ENCODE data around the gene CLSTN2.

DNA sequence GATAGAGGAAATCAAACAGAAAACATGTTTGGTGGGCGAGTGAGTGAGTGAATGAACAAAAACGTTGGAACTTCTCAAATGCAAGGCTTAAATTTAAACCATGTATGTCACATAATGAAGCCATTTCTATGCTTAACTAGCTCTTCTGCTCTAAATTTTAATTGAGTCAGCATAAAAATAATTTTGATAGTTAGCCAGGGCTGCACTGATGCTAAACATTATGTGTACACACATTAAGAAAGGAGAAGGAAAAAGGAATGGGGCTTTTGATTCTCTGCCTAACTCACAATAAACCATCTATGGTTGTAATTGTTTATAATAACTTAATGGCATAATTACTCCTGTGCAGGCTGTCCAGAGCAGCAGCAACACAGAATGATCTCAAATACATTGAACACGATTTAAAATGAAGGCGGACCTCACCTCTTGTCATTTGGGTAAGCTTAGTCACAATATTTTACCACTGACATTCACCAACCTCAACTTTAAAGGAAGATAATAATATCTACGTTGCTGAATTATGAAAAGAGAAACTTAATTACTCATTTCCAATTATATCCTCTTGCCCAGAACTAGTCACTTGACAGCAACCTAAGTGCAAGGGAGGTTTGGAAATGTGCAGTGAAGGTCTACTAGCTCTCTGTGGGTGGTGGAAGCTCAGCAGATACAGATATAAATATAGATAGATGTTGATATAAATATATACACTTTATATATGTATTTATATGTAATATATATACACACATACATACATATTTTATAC is 424.4 kb downstream of the CLSTN2 start:
- TF ChIP-seq, protein P1, sequence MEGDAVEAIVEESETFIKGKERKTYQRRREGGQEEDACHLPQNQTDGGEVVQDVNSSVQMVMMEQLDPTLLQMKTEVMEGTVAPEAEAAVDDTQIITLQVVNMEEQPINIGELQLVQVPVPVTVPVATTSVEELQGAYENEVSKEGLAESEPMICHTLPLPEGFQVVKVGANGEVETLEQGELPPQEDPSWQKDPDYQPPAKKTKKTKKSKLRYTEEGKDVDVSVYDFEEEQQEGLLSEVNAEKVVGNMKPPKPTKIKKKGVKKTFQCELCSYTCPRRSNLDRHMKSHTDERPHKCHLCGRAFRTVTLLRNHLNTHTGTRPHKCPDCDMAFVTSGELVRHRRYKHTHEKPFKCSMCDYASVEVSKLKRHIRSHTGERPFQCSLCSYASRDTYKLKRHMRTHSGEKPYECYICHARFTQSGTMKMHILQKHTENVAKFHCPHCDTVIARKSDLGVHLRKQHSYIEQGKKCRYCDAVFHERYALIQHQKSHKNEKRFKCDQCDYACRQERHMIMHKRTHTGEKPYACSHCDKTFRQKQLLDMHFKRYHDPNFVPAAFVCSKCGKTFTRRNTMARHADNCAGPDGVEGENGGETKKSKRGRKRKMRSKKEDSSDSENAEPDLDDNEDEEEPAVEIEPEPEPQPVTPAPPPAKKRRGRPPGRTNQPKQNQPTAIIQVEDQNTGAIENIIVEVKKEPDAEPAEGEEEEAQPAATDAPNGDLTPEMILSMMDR (IDR thresholded peaks at IDR 0.05) = no peak
- no peak for TF ChIP-seq POLR2AphosphoS5 (IDR thresholded peaks at IDR 0.05; ENCODE audit: insufficient read depth in 1 of 2, low read depth in 1 of 2)

All from vagina (tissue), 2 donors.